ENCODE measurements around the gene EMID1.
"Not testable (repeated sequence)": the region's sequence is repeated elsewhere in the genome, so short reads cannot be mapped to it uniquely, and the experiment has no call there.

Gene EMID1

GRCh38 chr22:29211466-29211865 is 5.8 kb downstream of the EMID1 start:
- DNase-seq = no peak

GRCh38 chr22:29212743-29213142 is 7.0 kb downstream of the EMID1 start:
- no peak for DNase-seq

- no peak for DNase-seq
Measured at GRCh38 chr22:29213493-29213892, 7.8 kb downstream of the EMID1 start.

GRCh38 chr22:29214232-29214631 is 8.5 kb downstream of the EMID1 start:
- DNase-seq = no peak

GRCh38 chr22:29215012-29215860 is 9.5 kb downstream of the EMID1 start:
- DNase-seq = no peak

- DNase-seq = no peak
Measured at GRCh38 chr22:29216011-29216872, 10.5 kb downstream of the EMID1 start.

- no peak for DNase-seq
Measured at GRCh38 chr22:29216873-29217666, 11.4 kb downstream of the EMID1 start.

GRCh38 chr22:29217827-29218757 is 12.4 kb downstream of the EMID1 start:
- no peak for DNase-seq

GRCh38 chr22:29218758-29219408 is 13.2 kb downstream of the EMID1 start:
- DNase-seq = no peak

- not testable (repeated sequence) for DNase-seq
Measured at GRCh38 chr22:29219409-29219782, 13.7 kb downstream of the EMID1 start.

- no peak for DNase-seq
Measured at GRCh38 chr22:29219881-29220670, 14.4 kb downstream of the EMID1 start.

- DNase-seq = no peak
Measured at GRCh38 chr22:29224121-29224858, 18.6 kb downstream of the EMID1 start.

- no peak for DNase-seq
Measured at GRCh38 chr22:29224859-29225410, 19.2 kb downstream of the EMID1 start.

GRCh38 chr22:29225422-29226090 is 19.9 kb downstream of the EMID1 start:
- DNase-seq = no peak

- no peak for DNase-seq
Measured at GRCh38 chr22:29226351-29226981, 20.8 kb downstream of the EMID1 start.

GRCh38 chr22:29230972-29231875 is 25.5 kb downstream of the EMID1 start:
- no peak for DNase-seq

All from activated T-cell treated with anti-CD3 and anti-CD28 coated beads, Interleukin-2, amount 50 U/mL, for 48 hours (primary cell).